Measurements from ENCODE around the gene DIP2C. TPM values are rescaled to one million over a fixed set of nuclear protein-coding genes. Genes with fewer than 3 reads are reported as not detected.
"Not testable (repeated sequence)": the region's sequence is repeated elsewhere in the genome, so short reads cannot be mapped to it uniquely, and the experiment has no call there.

The DIP2C gene
- total RNA-seq, 1 experiment from 2014 or later: 11.0 TPM

DNA sequence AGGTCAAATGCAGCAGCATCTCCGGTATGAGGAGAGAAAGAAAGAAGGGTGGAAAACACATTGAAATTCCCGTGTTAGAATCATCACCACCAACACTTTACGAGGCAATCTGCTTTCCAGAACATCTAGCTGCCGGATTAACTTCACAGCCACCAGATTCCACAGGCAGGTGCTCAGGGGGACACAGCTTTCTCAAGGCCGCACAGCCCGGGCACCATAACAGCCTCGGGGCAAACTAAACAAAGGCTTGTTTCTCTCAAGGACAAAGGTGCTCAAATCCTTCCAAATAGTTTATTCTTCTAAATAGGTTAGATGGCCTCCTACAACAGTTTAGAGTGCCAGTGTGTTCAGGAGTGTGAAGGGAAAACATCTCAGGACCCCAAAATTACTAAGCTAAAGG, 156.3 kb downstream of the DIP2C start:
- Mint-ChIP-seq H3K36me3 (ENCODE audit: insufficient read depth, unreplicated experiment) (no peaks in the 10 kb centered on the region), H3K9me3 (ENCODE audit: low read depth, unreplicated experiment) (no peaks in the 10 kb centered on the region), H3K4me1 (ENCODE audit: low read depth, unreplicated experiment) (no peaks in the 10 kb centered on the region), H3K4me3 (ENCODE audit: low read depth, unreplicated experiment) (no peak overlapping the region), H3K27me3 (ENCODE audit: unreplicated experiment) (no peaks in the 10 kb centered on the region), H3K27ac (ENCODE audit: unreplicated experiment) (no peak overlapping the region)
- intact Hi-C loops (cut with micrococcal nuclease; ENCODE audit: unreplicated experiment): no loop called here
- no peak for DNase-seq
- BruUV-seq (replicated peaks): no TSS peak
- CTCF ChIA-PET: no interaction called here
- TF ChIP-seq, protein P1, sequence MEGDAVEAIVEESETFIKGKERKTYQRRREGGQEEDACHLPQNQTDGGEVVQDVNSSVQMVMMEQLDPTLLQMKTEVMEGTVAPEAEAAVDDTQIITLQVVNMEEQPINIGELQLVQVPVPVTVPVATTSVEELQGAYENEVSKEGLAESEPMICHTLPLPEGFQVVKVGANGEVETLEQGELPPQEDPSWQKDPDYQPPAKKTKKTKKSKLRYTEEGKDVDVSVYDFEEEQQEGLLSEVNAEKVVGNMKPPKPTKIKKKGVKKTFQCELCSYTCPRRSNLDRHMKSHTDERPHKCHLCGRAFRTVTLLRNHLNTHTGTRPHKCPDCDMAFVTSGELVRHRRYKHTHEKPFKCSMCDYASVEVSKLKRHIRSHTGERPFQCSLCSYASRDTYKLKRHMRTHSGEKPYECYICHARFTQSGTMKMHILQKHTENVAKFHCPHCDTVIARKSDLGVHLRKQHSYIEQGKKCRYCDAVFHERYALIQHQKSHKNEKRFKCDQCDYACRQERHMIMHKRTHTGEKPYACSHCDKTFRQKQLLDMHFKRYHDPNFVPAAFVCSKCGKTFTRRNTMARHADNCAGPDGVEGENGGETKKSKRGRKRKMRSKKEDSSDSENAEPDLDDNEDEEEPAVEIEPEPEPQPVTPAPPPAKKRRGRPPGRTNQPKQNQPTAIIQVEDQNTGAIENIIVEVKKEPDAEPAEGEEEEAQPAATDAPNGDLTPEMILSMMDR (IDR thresholded peaks at IDR 0.05; ENCODE audit: unreplicated experiment): no peak

DNA sequence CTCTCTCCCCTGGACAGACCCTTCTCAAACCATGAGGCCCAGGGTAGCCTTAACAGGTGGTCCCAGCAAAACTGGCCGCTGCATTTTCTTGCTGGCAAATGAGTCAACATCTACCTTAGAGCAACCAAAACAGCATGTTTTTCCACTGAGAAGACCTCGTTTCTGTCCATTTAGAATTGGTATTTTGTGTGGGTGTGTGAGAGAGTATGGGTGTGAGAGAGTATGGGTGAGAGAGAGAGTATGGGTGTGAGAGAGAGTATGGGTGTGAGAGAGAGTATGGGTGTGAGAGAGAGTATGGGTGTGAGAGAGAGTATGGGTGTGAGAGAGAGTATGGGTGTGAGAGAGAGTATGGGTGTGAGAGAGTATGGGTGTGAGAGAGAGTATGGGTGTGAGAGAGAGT, 157.1 kb downstream of the DIP2C start:
- H3K4me3 Mint-ChIP-seq (ENCODE audit: low read depth, unreplicated experiment); H3K27me3 Mint-ChIP-seq (ENCODE audit: unreplicated experiment); DNase-seq; H3K9me3 Mint-ChIP-seq (ENCODE audit: low read depth, unreplicated experiment); H3K36me3 Mint-ChIP-seq (ENCODE audit: insufficient read depth, unreplicated experiment); H3K27ac Mint-ChIP-seq (ENCODE audit: unreplicated experiment); BruUV-seq (replicated peaks); intact Hi-C loops (cut with micrococcal nuclease; ENCODE audit: unreplicated experiment); CTCF ChIA-PET; H3K4me1 Mint-ChIP-seq (ENCODE audit: low read depth, unreplicated experiment): not testable (repeated sequence)

DNA sequence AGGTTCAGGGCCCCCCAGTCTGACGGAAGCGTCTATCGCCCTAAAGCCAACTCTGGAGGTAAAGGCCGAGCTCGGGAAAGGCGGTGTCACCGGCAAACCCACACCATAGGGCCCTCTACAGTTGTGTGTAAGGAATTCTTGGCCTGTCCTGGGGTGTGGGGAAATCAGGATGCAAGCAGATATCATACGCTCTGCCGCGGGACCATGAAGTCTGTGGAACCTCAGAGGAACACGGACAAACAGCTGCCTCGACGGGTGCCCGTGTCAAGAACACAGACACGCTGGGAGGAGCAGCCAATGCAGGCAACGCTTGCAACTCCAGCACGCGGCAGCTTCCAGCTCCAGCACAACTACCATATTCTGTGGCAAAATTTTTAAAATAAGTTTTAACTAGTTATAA, 157.9 kb downstream of the DIP2C start:
- Mint-ChIP-seq H3K4me1 (ENCODE audit: low read depth, unreplicated experiment) (no peaks in the 10 kb centered on the region), H3K27ac (ENCODE audit: unreplicated experiment) (no peak overlapping the region), H3K9me3 (ENCODE audit: low read depth, unreplicated experiment) (no peaks in the 10 kb centered on the region), H3K36me3 (ENCODE audit: insufficient read depth, unreplicated experiment) (no peaks in the 10 kb centered on the region), H3K27me3 (ENCODE audit: unreplicated experiment) (no peaks in the 10 kb centered on the region), H3K4me3 (ENCODE audit: low read depth, unreplicated experiment) (no peak overlapping the region)
- BruUV-seq (replicated peaks): no TSS peak
- no peak for DNase-seq
- intact Hi-C loops (cut with micrococcal nuclease; ENCODE audit: unreplicated experiment): no loop called here
- CTCF ChIA-PET: no interaction called here
- TF ChIP-seq, protein P1 (IDR thresholded peaks at IDR 0.05; ENCODE audit: unreplicated experiment): no peak

DNA sequence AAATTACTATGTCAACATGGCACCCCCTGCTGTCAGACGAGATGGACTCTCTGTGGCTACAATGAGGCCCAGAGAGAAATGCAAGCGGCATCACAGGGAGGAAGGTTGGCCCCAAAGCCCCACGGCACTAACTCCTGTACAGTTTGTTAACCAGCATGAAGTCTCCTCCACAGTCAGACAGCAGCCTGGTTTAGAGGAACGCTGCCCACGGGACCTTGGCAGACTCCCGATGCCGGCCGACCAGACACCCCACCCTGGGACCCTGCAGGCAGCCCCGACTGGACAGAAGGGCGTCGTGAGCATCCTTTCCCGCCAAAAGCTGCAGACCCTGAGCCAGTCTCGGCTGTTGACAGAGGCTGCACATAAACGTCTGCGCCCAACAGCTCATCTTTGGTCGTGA, 158.8 kb downstream of the DIP2C start:
- Mint-ChIP-seq H3K36me3 (ENCODE audit: insufficient read depth, unreplicated experiment) (no peaks in the 10 kb centered on the region), H3K27me3 (ENCODE audit: unreplicated experiment) (no peaks in the 10 kb centered on the region), H3K9me3 (ENCODE audit: low read depth, unreplicated experiment) (no peaks in the 10 kb centered on the region), H3K4me3 (ENCODE audit: low read depth, unreplicated experiment) (no peak overlapping the region), H3K27ac (ENCODE audit: unreplicated experiment) (no peak overlapping the region), H3K4me1 (ENCODE audit: low read depth, unreplicated experiment) (no peaks in the 10 kb centered on the region)
- DNase-seq: no peak
- TF ChIP-seq, protein P1 (IDR thresholded peaks at IDR 0.05; ENCODE audit: unreplicated experiment): no peak
- CTCF ChIA-PET: no interaction called here
- intact Hi-C loops (cut with micrococcal nuclease; ENCODE audit: unreplicated experiment): no loop called here
- no TSS peak for BruUV-seq (replicated peaks)

DNA sequence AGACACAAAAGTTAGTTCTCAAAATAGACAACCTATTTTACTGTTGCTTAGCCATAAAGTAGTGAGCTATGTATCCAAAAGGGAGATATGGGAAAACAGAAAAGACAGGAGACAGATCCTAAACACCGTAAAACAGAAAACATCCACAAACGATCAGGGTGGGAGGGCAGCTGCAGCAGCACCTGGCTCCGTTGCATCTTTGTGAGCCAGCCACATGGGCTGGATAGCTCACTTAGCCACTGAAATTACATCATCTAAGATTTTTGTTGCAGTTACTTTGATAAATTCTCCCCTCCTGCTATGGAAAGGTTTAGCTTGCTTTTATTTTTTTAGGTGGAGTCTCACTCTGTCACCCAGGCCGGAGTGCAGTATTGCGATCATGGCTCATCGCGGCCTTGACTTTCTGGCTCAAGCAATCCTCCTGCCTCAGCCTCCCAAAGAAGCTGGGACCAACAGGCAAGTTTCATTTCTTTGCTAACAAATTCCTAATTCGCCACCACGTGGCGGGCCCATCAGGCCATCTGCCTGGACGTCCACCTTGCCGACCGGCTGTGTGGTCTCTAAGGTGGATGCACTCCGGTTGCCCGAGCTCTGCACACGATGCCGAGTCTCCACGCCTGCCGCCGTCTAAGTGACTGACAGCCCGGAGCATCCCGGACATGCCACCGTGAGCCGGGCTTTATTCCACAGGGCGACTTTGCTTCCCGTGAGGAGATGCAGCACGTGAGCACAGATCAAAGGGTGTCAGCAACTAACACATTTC, 159.8 kb downstream of the DIP2C start:
- TF ChIP-seq, protein P1 (IDR thresholded peaks at IDR 0.05; ENCODE audit: unreplicated experiment): no peak
- BruUV-seq (replicated peaks): no TSS peak
- Mint-ChIP-seq H3K27me3 (ENCODE audit: unreplicated experiment) (no peaks in the 10 kb centered on the region), H3K27ac (ENCODE audit: unreplicated experiment) (no peak overlapping the region), H3K36me3 (ENCODE audit: insufficient read depth, unreplicated experiment) (no peaks in the 10 kb centered on the region), H3K4me1 (ENCODE audit: low read depth, unreplicated experiment) (no peaks in the 10 kb centered on the region), H3K4me3 (ENCODE audit: low read depth, unreplicated experiment) (no peak overlapping the region), H3K9me3 (ENCODE audit: low read depth, unreplicated experiment) (no peaks in the 10 kb centered on the region)
- no peak for DNase-seq
- intact Hi-C loops (cut with micrococcal nuclease; ENCODE audit: unreplicated experiment): no loop called here
- CTCF ChIA-PET: interaction anchor here (0.9 kb wide), 1 partner anchor 19 kb away, joined by 3 read pairs; no protein-coding TSS in a partner anchor

All from Calu3 (cell line).